Cardiac muscle cell (in vitro differentiated cells and primary cell): ENCODE measurements around the gene AJAP1. TPM values are rescaled to one million over a fixed set of nuclear protein-coding genes. Genes with fewer than 3 reads are reported as not detected.

Experiments
- DNase-seq, 2 donors: peaks; one replicate each; pipeline versions ENCODE4 v3.0.0 to v3.0.0-alpha.2; 2010 to 2017; ENCODE audit warnings: low read depth in 1 of 2, low spot score in 1 of 2
- H3K27ac ChIP-seq: fragments of 200-600 bp; sonication (generic); 2 replicates; pipeline ENCODE4 v1.5.1; 2016
- H3K27me3 ChIP-seq: fragments of 200-600 bp; sonication (generic); 2 replicates; pipeline ENCODE4 v1.6.0; 2016; ENCODE audit warnings: control low read depth
- H3K36me3 ChIP-seq: fragments of 200-600 bp; sonication (generic); 2 replicates; pipeline ENCODE4 v1.5.1; 2016; ENCODE audit warnings: control low read depth
- H3K4me1 ChIP-seq: fragments of 200-600 bp; sonication (generic); 2 replicates; pipeline ENCODE4 v1.8.1; 2017; ENCODE audit warnings: low read depth, mild to moderate bottlenecking, mixed run types
- H3K4me3 ChIP-seq: fragments of 200-600 bp; sonication (generic); 2 replicates; pipeline ENCODE4 v1.5.1; 2016; ENCODE audit warnings: mild to moderate bottlenecking
- H3K9me3 ChIP-seq: fragments of 200-600 bp; sonication (generic); 2 replicates; pipeline ENCODE4 v1.5.1; 2017; ENCODE audit warnings: low read depth, mild to moderate bottlenecking, control low read depth
- polyA plus RNA-seq: library from polyadenylated mRNA; unstranded; fragments of >200 nt; fragmentation: Nextera tagmentation; extraction: Ambion mirVana; gene quantifications from 2 replicates; pipeline ENCODE4 v1.2.1, GENCODE V29; 2016
- total RNA-seq: library from RNA; depleted of rRNA; stranded (reverse); fragments of >200 nt; gene quantifications from 2 replicates; pipeline ENCODE4 v1.2.3, GENCODE V29; 2016
- TF ChIP-seq, protein P1 (sequence below): IDR thresholded peaks from 2 replicates; pipeline ENCODE4 v1.5.1; 2012; ENCODE audit warnings: low read depth, mild to moderate bottlenecking, low read length

AJAP1 gene
- total and polyA plus RNA-seq, 2 experiments from 2014 or later: not detected

DNA sequence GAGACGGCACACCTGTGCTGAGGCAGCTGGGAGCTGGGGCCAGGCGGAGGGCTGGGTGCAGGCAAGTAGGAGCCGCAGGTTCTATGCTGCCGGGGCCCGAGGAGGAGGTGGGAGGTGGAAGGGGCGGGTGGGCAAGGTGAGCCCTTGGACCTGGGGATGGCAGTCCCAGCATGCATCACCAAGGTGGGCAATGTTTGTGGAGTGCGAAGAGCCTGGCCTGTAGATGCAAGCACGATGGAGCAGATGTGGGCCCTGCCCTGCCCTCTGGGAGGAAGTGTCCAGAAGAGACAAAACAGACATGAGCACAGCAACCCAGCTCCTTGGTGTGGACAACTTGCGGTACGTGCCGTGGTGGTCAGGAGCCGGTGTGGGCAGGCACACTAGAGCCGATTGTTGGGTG lies 28.3 kb upstream of the AJAP1 start:
- no peaks in the 10 kb centered on the region for H3K36me3 ChIP-seq
- TF ChIP-seq, protein P1, sequence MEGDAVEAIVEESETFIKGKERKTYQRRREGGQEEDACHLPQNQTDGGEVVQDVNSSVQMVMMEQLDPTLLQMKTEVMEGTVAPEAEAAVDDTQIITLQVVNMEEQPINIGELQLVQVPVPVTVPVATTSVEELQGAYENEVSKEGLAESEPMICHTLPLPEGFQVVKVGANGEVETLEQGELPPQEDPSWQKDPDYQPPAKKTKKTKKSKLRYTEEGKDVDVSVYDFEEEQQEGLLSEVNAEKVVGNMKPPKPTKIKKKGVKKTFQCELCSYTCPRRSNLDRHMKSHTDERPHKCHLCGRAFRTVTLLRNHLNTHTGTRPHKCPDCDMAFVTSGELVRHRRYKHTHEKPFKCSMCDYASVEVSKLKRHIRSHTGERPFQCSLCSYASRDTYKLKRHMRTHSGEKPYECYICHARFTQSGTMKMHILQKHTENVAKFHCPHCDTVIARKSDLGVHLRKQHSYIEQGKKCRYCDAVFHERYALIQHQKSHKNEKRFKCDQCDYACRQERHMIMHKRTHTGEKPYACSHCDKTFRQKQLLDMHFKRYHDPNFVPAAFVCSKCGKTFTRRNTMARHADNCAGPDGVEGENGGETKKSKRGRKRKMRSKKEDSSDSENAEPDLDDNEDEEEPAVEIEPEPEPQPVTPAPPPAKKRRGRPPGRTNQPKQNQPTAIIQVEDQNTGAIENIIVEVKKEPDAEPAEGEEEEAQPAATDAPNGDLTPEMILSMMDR: no peak
- no peaks in the 10 kb centered on the region for H3K9me3 ChIP-seq
- no peak for DNase-seq
- no peaks in the 10 kb centered on the region for H3K4me1 ChIP-seq
- H3K4me3 ChIP-seq: no peak overlapping the region
- no peak overlapping the region for H3K27ac ChIP-seq
- no peaks in the 10 kb centered on the region for H3K27me3 ChIP-seq

DNA sequence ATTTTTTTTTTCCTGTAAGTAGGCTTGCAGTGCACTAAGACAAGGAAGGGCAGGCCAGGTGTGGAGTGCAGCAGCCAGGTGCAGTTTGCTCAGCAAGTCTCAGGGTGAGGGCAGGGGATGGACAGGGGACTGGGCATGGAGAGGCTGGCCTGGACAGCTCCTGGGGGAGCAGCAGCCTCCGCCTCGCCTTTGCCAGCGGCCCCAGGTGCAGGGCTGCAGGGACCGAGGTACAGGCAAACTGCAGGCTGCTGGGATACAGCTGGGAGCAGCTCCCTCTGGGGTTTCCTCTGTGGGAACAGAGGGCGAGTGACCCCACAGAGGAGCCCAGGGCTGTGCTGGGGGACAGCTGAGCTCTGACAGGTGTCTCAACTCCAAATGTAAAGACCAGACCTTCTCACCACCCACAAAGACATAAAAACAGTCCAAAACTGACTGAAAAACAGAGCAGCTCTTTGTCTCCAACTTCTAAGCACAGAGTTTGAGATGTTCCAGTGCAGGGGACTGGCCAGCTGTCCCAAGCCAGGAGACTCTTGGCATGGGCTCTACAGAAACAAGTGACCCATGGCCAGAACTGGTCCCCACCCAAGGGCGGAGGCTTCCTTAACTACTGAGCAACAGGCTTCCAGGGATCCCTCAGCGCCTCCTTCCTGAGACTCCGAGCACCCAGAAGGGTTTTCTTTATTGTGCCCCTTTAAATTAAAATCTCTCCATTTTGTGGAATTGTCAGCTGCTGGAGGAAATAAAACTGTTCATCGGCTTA lies 27.7 kb upstream of the AJAP1 start:
- no peak overlapping the region for H3K4me3 ChIP-seq
- H3K27ac ChIP-seq: no peak overlapping the region
- TF ChIP-seq, protein P1: no peak
- no peaks in the 10 kb centered on the region for H3K27me3 ChIP-seq
- H3K36me3 ChIP-seq: no peaks in the 10 kb centered on the region
- no peaks in the 10 kb centered on the region for H3K4me1 ChIP-seq
- H3K9me3 ChIP-seq: no peaks in the 10 kb centered on the region
- DNase-seq: no peak

DNA sequence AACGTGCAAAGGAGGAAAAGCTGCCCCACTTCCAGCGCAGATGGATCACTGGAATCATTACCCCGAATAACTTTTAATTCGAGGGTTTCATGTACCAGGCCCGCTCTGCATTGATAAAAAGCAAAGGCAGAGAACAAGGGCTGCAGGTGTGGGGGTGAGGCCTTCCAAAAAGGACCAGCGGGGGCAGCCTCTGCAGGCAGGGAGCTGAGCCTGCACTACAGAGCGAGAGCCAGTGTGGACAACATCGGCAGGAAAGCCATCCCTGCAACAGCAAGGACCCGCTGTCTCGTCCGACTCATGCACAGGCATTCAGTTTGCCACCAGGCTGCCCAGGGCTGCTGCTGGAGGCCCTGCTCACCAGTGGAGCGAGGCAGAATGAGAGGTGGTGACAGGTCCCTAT lies 27.1 kb upstream of the AJAP1 start:
- no peaks in the 10 kb centered on the region for H3K36me3 ChIP-seq
- no peak for DNase-seq

DNA sequence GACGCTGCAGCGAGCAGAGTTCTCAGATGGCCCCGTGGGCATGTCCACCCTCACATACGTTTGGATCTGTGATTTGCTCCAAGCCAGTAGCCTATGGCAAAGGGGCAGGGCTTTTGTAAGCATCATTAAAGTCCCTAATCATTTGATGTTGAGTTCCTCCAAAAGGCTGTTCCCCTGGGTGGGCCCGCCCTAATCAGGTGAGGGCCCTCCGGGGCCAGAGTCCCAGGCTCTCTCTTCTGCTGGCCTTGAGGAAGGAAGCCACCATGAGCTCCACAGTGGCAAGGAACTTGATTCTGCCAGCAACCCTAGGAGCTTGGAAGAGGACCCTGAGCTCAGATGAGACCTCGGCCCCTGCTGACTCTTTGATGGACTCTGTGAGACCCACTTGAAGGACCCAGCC lies 25.4 kb upstream of the AJAP1 start:
- Histone ChIP-seq H3K36me3 (no peaks in the 10 kb centered on the region), H3K27ac (no peak overlapping the region), H3K9me3 (no peaks in the 10 kb centered on the region), H3K27me3 (no peaks in the 10 kb centered on the region), H3K4me3 (no peak overlapping the region), H3K4me1 (no peaks in the 10 kb centered on the region)
- TF ChIP-seq, protein P1: no peak
- DNase-seq: no peak

More for the DNA sequence above, 27.1 kb upstream of the AJAP1 start:
- TF ChIP-seq, protein P1: no peak
- no peak overlapping the region for H3K4me3 ChIP-seq
- H3K9me3 ChIP-seq: no peaks in the 10 kb centered on the region
- H3K4me1 ChIP-seq: no peaks in the 10 kb centered on the region
- no peak overlapping the region for H3K27ac ChIP-seq
- H3K27me3 ChIP-seq: no peaks in the 10 kb centered on the region

DNA sequence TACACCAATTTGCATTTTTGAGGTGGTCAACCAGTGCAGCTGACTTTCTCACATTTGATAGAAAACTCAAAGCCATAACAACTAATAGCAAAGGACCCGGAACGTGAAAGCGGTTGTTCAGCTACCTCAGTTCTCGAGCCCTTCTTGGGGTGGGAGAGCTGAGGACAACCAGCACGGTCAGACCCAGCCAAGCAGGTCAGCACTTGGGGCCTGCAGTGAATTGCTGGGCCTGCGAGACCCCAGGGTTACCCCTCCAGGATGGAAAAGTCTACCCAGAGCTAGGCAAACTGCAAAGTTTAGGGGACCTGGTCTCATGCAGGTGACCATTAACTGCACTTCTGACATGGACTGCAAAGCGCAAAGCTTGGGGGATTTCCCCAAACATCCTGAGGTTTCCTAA lies 23.8 kb upstream of the AJAP1 start:
- no peaks in the 10 kb centered on the region for H3K27me3 ChIP-seq
- no peaks in the 10 kb centered on the region for H3K4me1 ChIP-seq
- no peak overlapping the region for H3K27ac ChIP-seq
- no peaks in the 10 kb centered on the region for H3K9me3 ChIP-seq
- H3K4me3 ChIP-seq: no peak overlapping the region
- TF ChIP-seq, protein P1: no peak
- no peak for DNase-seq
- H3K36me3 ChIP-seq: no peaks in the 10 kb centered on the region
